NK-92 treated with Interleukin-12 subunit alpha and Interleukin-12 subunit beta, amount 100 ng/mL, for 24 hours (cell line): ENCODE results near the gene ARVCF.

Experiments
- DNase-seq: peaks from one replicate; lab custom pipeline; 2025; lab: John Stamatoyannopoulos, UW

The ARVCF gene, protein sequence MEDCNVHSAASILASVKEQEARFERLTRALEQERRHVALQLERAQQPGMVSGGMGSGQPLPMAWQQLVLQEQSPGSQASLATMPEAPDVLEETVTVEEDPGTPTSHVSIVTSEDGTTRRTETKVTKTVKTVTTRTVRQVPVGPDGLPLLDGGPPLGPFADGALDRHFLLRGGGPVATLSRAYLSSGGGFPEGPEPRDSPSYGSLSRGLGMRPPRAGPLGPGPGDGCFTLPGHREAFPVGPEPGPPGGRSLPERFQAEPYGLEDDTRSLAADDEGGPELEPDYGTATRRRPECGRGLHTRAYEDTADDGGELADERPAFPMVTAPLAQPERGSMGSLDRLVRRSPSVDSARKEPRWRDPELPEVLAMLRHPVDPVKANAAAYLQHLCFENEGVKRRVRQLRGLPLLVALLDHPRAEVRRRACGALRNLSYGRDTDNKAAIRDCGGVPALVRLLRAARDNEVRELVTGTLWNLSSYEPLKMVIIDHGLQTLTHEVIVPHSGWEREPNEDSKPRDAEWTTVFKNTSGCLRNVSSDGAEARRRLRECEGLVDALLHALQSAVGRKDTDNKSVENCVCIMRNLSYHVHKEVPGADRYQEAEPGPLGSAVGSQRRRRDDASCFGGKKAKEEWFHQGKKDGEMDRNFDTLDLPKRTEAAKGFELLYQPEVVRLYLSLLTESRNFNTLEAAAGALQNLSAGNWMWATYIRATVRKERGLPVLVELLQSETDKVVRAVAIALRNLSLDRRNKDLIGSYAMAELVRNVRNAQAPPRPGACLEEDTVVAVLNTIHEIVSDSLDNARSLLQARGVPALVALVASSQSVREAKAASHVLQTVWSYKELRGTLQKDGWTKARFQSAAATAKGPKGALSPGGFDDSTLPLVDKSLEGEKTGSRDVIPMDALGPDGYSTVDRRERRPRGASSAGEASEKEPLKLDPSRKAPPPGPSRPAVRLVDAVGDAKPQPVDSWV

DNA sequence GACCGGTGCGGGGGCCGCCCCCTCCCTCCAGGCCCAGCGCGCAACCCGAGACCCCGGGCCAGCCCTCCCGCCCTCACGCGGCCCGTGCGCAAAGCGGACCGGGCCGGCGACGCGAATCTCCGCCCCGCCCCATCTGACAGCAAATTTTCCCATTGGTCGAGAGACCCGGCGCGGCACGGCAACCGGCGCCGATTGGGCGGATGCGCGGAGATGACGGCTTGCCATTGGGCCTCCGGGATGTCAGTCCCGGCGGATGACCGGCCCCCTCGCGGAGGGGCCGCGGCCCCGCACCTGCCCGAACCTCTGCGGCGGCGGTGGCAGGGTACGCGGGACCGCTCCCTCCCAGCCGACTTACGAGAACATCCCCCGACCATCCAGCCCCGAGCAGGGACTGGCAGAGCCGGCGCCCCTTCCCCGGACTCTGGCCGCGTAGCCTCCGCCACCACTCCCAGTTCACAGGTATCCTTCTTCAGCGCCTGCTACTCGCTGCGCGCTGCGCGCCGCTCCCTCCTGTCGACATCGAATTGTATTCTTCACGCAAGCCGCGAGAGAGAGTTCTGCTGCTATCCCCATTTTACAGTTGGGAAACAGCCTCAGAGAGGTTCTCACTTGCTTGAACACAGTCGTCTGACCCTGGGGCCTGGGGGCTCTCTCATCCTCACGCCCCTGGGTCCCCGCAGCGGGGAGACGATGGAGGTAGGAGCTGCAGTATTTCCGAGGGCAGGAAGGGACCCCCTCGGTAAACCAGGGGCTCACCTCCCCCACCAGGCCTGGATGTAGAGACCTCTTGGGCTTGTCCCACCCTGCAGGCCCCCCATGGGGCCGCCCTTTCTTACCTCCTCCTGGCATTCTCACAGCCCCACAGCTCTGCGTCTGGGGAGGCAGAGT is at the start of gene ARVCF:
Gene ARVCF (minus strand): TSS at position 90 of the 888 bp plus-strand sequence. CDS start 26,029 bp downstream, outside the sequence.
- DNase-seq: peak; percentile 35

DNA sequence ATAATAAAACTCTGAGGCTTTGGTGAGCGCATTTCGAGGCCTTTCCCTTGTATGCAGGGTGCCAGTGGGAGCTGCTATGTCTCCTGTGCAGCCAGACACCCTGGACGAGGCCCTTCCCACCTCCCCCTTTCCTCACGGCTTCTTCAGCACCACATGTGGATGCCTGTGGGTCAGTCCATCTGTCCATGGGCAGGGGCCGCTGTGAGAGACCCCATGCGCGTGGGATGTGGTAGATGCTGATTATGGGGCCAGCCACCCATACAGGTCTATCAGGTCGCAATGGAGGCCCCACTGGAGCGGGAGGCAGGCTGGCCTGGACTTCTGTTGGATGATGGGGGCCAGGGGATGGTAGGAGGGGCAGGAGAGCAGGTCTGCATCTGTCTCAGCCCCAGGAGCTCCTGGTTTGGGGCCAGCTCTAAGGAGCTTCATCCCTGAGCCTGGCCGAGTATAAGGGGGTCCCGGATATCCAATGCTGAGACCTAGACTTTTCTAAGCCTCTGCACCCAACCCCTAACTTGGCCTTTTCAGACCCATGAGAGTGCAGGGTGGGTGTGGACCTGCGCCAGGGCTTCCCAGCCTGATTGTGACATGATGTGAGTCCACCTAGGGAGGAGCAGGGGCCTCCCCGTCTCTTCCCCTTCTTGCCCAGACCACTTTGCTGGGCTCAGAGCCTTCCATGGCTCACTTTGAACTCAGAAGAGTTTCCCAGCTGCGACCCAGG is 49.4 kb upstream of the ARVCF start:
- DNase-seq: no peak

DNA sequence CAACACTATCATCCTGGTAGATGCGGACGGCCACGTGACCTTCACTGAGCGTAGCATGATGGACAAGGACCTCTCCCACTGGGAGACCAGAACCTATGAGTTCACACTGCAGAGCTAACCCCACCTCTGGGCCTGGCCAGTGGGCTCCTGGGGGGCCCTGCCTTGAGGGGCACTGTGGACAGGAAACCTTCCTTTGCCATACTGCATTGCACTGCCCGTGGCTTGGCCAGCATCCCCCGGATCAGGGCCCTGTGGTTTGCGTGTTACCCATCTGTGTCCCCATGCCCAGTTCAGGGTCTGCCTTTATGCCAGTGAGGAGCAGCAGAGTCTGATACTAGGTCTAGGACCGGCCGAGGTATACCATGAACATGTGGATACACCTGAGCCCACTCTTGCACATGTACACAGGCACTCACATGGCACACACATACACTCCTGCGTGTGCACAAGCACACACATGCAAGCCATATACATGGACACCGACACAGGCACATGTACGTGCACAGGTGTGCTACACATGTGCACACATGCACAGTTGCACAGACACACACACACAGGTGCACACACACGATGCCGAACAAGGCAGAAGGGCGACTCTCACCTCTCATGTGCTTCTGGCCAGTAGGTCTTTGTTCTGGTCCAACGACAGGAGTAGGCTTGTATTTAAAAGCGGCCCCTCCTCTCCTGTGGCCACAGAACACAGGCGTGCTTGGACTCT is 48.1 kb upstream of the ARVCF start:
- no peak for DNase-seq

DNA sequence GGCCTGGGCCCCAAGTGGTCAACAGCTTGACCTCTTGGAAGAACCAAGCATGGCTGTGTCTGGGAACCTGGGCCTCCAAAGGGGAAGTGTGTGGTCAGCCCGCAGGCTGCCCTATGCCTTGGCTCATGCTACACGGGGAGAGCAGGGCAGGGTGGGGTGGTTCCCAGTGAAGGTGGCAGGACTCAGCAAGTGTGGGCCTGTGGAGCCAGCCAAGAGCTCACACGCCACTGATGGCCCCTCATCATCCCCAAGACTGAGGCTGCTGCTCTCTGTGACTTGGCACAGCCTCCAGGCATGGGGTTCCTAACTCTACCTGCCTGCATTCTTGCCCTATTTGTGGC is 47.5 kb upstream of the ARVCF start:
- no peak for DNase-seq

DNA sequence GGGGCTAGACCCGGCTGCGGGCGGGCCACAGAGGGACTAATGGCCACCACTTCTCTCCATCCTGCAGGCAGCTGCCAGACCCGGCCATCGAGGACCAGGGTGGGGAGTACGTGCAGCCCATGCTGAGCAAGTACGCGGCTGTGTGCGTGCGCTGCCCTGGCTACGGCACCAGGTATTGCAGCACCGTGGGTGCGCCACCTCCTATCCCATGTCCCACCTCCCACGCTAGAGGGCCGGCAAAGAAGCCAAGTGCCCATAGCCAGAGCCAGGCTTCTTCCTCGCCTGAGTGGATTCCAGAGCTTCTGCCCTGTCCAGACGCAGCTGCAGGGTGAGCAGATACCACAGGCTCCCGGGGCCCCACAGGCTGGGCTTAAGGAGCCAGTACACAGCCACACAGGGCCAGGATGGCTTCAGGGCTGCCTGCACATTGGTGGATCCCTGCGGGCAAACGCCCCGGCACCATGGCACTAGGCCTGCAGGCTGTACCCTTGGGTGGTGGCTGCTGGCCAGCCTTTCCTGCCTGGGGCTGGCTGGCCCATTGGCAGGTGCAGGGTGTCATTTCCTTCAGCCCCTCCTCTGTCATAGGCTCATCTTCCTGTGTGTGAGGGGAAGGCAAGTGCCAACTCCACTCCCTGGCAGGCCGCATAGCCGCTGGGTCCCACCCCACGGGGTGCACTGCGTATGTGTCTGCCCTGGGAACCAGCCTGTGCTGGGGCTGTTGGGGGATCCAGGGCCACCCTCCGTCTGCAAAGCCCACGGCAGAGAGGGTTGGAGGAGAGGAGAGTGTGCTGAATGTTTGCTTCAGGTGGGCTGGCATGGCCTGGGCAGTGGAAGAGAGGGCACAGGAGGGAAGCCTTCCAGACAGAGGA is 46.9 kb upstream of the ARVCF start:
- DNase-seq: no peak

DNA sequence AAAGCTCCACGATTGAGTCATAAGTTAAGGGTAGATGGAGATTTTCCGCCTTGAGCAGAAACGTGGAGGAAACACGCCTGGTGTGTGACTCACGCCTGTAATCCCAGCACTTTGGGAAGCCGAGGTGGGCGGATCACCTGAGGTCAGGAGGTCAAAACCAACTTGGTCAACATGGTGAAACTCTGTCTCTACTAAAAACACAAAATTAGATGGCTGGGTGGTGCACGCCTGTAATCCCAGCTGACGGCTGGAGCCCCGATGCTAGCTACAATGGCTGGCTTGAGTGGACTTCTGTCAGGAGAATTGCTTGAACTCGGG is 46.1 kb upstream of the ARVCF start:
- no peak for DNase-seq

DNA sequence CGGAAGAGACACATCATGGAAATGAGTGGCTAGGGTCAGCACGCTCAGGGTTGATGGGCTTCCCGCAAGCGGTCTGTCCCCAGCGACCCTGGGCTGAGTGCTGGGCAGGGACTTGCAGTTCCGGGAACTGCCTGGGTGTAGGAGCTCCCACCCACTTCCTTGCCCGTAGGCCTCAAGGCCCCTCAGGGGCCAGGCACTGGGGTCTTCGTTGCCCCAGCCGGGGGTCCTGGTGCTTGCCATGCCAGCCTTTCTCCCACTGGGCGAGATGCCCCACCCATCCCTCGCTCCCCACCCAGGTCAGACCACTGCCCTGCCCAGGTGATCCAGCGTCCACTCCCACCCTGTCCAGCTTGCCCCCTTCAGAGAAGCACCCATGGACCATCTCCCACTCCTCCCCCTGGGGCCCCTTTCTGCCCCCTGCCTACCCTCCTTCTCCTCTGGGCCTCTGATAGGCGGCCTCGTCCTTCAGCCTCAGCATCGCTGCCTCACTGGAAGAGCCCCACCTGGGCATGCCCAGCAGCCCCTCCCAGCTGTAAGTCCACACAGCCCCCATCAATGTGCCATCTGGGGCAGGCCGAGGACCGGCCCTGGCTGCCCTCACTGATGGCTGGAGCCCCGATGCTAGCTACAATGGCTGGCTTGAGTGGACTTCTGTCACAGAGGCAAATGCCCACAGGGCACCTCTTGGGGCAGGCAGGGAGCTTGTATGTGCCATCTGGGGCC is 45.6 kb upstream of the ARVCF start:
- DNase-seq: no peak

DNA sequence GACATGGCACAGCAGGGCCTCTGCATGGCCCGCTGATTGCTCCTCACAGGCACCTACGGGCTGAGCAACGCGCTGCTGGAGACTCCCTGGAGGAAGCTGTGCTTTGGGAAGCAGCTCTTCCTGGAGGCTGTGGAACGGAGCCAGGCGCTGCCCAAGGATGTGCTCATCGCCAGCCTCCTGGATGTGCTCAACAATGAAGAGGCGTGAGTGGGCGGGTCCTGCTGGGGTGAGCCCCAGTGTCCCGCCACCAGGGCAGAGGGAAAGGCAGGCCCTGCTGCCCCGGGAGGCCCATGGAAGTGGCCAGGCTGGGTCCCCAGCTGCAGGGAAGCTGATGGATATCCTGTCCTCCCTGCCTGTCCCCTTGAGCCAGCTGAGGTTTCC is 44.8 kb upstream of the ARVCF start:
- DNase-seq: no peak

DNA sequence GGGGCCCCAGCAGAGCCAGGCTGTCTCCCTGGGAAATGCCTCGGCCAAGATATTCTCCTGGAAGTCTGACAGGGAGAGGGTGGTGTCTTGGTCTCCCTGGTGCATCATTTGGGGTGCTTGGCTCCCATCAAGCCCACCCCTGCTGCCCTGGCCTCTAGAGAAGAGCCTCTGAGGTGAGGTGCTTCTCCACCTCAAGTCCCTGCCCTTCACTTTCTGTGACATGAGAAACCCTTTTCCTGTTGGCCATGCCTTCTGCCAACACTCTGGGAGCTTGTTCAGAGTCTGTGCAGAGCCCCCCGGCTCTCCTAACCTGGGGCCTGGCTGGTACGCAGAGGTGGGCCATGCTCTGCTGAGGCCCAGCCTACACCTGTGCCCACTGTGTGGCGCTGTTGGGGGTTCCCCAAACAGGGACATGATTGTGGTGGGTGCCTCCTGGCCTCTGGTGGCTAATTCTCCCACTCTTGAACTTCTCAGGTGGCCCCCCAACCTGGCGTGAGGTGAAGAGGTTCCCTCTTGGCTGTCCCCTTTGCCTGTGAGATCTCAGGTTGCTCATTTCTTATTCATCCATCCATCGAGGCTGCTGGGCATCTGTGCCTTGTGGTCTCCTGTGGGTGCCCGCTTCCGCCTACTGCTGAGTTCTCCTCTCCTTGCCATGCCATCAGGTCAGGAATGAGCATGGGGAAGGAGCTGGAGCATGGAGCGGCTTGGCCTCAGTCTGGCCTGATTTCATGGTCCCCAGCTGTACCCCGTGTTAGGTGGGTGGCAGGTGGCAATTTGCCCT is 44.3 kb upstream of the ARVCF start:
- no peak for DNase-seq

DNA sequence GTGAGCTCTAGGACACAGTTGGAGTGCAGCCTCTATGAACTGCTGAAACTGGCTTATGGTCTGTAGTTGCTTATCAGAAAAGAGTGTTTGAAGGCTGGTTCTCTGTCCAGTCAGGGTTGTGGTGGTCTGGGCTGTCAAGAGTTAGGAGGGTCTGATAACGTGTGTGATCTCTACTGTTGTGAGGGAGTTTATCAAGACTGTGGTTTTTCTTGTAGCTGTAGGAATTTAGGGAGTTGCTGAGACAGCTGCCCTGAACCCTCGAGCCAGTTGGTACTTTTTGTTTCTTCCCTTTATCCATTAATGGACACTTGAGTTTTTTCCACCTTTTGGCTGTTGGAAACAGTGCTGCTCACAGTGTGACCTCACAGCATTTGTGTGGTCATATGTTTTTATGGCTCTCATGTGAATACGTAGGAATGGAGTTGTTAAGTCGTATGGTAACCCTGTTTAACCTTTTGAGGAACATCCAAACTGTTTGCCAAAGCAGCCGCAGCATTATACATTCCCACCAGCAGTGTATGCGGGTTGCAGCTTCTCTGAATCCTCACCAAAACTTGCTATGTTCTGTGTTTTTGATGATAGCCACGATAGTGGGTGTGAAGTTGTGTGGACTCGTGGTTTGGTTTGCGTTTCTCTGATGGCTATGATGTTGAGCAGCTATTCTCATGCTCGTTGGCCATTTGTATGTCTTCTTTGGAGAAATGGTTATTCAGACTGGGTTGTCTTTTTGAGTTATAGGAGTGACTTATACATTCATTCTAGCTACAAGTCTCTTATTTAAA is 42.6 kb upstream of the ARVCF start:
- DNase-seq: no peak

DNA sequence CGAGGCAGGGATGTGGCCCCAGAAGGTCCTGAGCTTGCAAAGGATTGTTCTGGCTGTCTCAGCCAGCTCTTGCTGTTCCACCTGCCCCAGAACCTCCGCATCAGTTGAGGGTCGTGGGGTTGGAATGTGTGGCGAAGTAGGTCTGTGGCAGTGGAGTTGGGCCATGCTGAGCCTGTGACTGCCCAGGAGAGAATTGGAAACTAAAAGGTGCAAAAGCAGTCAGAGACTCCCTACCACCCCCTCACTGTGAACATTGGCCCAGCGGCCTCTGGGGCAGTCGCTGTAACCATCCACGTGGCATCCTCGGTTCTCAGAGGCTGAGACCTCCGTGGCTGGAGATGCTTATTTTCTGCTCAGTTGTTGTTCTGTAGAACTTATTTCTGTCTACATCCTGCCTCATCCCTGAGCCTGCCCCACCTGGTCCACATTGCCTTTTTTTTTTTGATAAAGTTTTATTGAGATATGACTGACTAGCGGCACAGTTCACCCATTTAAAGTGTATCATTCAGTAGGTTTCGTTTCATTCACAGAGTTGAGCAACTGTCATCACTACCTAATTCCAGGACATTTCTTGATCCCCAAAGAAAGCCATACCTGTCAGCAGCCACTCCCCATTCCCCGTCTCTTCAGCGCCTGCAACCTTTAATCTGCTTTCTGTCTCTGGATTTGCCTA is 41.1 kb upstream of the ARVCF start:
- DNase-seq: no peak

DNA sequence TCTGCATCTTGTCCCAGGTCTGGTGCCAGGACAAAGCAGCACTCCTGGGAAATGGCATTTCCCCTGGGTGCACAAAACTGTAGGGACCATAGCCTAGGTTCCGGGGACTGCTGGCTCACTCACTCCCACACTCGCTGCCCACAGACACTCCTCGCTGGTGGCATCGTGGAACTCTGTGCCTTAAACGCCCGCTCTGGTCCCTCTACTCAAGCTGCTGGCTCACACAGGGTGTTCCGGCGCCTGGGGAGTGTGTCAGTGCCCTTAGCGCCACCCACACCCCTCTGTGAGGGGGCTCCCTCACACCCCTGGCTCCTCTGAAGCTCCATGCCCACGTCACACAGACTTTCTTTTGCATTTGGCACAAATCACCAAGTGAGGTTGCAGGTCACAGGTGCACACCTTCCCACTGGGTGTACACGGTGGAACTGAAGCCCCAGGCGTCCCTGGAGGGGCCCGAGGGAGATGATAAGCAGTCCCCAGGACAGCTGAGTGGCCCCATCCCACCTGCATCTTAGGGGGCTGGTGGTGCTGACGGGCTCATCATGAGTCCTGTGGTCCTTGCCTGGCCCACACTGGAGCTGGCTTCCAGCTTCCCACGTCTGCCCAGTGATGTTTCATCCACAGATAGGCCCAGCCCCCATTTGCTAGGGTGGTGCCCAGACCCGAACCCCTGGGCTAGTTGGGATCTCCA is 40.2 kb upstream of the ARVCF start:
- no peak for DNase-seq

DNA sequence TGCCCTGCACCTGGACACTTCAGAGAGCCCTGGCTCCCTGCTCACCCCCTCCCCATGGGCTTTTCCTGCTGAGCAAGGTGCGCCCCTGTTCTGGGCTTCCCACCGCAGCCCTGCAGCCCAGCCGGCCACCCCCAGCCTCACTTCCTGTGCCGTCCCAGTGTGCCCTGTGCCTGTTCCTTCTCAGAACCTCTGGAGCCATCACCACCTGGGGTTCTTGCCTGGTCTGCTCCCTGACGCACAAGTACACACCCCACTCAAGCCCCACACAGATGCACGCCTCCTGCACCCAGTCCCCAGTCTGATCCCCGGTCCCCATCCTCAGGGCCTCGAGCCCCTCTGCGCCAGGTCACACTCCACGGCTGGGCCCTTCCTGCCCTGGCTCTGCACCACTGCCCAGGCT is 39.5 kb upstream of the ARVCF start:
- no peak for DNase-seq

DNA sequence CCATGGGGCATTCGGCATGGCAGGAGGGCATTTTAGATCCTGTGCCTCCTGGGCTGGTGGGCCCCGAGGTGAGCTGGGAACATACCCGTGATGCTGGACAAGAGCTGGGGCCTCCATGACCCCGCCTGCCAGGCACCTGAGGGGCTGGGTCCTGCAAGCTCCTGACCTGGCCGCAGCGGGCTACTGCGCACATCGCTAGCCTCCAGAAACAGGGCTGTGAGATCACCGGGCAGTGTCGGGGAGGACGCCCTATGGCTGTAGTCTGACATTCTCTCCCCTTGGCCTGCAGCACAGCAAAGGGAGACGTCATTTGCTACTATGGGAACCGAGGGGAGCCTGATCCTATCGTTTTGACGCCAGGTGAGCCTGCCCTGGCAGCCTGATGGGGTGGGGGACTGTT is 39.0 kb upstream of the ARVCF start:
- no peak for DNase-seq

DNA sequence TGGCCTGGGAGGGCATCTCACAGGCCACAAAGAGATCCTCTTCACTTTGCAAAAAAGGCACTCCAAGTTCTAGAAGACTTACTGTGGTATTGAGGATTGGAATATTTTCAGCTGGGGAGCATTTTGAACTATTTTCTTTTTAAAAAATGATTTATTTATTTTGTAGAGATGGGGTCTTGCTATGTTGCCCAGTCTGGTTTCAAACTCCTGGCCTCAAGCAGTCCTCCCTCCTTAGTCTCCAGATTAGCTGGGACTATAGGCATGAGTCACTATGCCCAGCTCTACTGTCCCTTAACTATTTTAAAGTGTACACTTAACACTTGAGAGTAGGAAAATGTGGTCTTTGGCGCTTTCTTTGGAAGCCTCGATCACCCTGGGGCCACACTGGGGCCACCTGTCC is 38.5 kb upstream of the ARVCF start:
- no peak for DNase-seq

DNA sequence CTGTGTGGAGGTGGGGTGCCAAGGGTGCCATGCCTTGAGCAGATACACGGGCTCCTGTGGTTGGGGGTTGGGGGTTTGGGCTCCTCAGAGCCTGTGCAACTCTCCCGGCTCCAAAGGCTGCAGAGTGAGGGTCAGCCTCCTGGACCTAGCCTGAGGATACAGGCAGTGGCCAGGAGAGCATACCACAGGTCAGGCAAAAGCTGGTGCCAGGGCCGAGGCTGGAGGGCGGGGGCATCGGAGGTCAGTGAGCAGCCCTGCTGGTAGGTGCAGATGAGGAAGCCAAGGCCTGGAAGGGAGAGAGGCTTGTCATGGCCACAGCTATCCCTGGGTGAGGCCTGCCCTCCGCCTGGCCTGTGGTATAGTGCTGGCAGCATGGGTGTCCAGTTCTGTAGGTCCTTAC is 37.9 kb upstream of the ARVCF start:
- no peak for DNase-seq

DNA sequence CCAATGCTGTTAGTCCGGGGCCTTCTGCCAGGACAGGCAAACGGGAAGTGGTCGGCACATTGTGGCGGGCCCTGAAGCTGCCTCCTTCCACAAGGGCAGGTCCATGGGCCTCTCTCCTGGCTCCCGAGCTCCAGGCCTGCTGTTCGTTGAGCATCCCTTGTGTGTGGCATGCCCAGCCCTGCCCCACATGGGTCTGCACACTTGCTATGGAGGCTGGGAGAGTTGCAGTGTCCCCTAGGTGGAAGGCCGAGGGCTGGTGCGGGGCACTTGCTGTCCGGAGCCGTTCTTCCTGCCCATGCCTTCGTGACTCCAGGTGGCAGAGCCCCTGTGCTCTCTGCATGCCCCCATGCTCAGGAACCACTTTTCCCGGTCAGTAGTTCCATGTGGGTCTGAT is 37.4 kb upstream of the ARVCF start:
- DNase-seq: no peak
